CD4-positive, alpha-beta T cell treated with Interleukin-2 at 100 ng/mL for 4 hours (primary cell): ENCODE measurements around the gene TRIM10.

Experiments
- DNase-seq: peaks from one replicate; pipeline ENCODE4 v3.0.0-alpha.2; 2020; ENCODE audit warnings: low spot score

The TRIM10 gene

GRCh38 chr6:30160785-30161531 is at the start of gene TRIM10:
TRIM10 (minus strand) TSS chr6:30161211; CDS start chr6:30160858, 353 bp downstream.
- DNase-seq, result no peak

- DNase-seq, result no peak
Observed at GRCh38 chr6:30207619-30208295, 46.7 kb upstream of the TRIM10 start.

- DNase-seq, result no peak
Observed at GRCh38 chr6:30206799-30207618, 46.0 kb upstream of the TRIM10 start.

GRCh38 chr6:30206152-30206551 is 45.1 kb upstream of the TRIM10 start:
- DNase-seq, result no peak

GRCh38 chr6:30204116-30204515 is 43.1 kb upstream of the TRIM10 start:
- DNase-seq, result no peak

GRCh38 chr6:30202366-30202765 is 41.4 kb upstream of the TRIM10 start:
- DNase-seq, result no peak

- no peak for DNase-seq
Observed at GRCh38 chr6:30200551-30201281, 39.7 kb upstream of the TRIM10 start.

- no peak for DNase-seq
Observed at GRCh38 chr6:30198166-30199084, 37.4 kb upstream of the TRIM10 start.

- no peak for DNase-seq
Observed at GRCh38 chr6:30196376-30196775, 35.4 kb upstream of the TRIM10 start.

GRCh38 chr6:30195951-30196350 is 34.9 kb upstream of the TRIM10 start:
- no peak for DNase-seq

- no peak for DNase-seq
Observed at GRCh38 chr6:30194797-30195690, 34.0 kb upstream of the TRIM10 start.

GRCh38 chr6:30192076-30192475 is 31.1 kb upstream of the TRIM10 start:
- DNase-seq, result no peak

GRCh38 chr6:30188541-30188940 is 27.5 kb upstream of the TRIM10 start:
- DNase-seq, result no peak

GRCh38 chr6:30185846-30186484 is 25.0 kb upstream of the TRIM10 start:
- no peak for DNase-seq

GRCh38 chr6:30184417-30185031 is 23.5 kb upstream of the TRIM10 start:
- DNase-seq, result no peak

GRCh38 chr6:30180145-30180544 is 19.1 kb upstream of the TRIM10 start:
- DNase-seq, result no peak

- DNase-seq, result no peak
Observed at GRCh38 chr6:30178837-30179236, 17.8 kb upstream of the TRIM10 start.

- no peak for DNase-seq
Observed at GRCh38 chr6:30175765-30176164, 14.8 kb upstream of the TRIM10 start.

GRCh38 chr6:30172681-30173080 is 11.7 kb upstream of the TRIM10 start:
- no peak for DNase-seq
